Measurements from ENCODE around the gene PTPRG.

DNA sequence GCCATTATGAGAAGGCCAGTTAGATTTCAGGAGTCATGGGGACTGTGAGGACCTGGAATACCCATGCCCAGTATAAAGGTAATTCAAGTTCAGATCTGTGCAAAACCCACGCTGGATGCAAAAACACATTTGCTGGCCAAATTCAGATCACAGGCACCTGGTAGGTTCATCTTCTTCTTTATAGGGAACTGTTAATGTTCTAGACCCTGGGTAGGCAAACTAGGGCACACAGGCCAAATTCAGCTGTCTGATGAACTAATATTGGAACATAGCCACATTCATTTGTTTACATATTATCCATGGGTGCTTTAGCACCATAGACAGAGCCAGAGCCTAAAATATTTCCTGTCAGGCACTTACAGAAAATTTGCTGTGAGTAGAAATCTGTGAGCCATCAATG lies 241.4 kb downstream of the PTPRG start:
- TF ChIP-seq POLR2A (IDR thresholded peaks at IDR 0.05) = no peak
- TF ChIP-seq, protein P1, sequence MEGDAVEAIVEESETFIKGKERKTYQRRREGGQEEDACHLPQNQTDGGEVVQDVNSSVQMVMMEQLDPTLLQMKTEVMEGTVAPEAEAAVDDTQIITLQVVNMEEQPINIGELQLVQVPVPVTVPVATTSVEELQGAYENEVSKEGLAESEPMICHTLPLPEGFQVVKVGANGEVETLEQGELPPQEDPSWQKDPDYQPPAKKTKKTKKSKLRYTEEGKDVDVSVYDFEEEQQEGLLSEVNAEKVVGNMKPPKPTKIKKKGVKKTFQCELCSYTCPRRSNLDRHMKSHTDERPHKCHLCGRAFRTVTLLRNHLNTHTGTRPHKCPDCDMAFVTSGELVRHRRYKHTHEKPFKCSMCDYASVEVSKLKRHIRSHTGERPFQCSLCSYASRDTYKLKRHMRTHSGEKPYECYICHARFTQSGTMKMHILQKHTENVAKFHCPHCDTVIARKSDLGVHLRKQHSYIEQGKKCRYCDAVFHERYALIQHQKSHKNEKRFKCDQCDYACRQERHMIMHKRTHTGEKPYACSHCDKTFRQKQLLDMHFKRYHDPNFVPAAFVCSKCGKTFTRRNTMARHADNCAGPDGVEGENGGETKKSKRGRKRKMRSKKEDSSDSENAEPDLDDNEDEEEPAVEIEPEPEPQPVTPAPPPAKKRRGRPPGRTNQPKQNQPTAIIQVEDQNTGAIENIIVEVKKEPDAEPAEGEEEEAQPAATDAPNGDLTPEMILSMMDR (IDR thresholded peaks at IDR 0.05) = no peak
